Medulla oblongata (tissue), 1 donor: ENCODE results near the gene MSMB.

Source experiments
- DNase-seq: peaks from one replicate; pipeline ENCODE4 v3.0.0-alpha.2; 2015; ENCODE audit errors: extremely low spot score

MSMB gene

DNA sequence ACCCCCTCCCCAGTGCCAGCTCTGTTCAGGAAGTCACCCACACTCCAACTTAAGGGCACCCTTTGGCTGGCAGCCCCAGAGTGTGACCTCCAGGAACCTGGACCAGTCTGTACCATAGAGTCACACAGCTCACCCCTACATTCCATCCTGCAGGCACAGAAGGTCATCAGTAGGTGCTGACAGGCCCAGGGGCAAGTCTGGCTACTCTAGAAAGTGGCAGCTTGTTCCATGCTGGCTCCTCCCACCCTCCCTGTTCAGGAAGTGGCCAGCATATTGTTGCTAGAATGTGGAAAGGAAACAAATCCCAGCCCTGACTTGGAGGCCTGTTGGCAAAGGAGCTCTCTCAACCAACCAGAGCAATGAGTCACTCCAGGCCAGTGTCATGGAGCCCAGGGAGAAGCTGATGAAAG, 12.5 kb downstream of the MSMB start:
- no peak for DNase-seq

DNA sequence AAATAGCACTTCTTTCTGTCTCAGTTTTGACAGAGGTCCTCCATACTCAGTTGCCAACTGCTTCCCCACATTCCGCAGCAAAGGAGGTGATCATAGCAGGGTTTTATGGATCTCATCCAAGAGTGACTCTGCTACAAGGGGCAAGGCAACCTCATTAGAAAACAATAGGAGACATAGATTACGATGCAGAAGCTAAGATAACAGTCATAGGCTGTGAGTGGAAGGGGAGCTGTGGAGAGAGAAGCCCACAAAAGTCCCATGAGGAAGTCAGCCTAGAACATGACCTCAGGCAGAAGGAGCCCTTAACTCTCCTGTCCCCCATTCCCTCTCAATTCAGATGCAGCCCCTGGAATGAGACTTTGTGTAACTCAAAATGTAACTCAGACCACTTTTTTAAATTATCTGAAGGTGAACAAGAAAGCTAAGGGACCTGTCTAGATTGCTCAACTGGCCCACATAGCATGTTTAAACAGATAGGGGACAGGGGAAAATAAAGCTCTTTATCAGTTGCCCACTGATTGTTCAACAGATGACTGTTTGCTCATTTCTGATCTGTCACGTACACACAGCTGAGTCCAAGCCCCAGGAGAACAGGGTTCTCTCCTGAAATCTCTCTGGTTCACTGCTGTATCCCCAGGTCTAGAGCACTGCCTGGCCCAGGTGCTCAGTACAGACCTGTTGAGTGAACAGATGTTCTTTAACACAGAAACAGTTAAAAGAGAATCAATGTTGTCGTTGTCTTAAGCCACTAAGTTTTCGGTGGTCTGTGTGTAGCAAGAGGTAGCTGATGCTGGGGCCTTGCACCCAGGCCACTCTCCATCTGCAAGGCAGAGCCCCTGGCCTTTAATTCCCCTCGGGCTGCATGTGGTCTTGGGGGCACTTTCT, 14.2 kb downstream of the MSMB start:
- DNase-seq = no peak

DNA sequence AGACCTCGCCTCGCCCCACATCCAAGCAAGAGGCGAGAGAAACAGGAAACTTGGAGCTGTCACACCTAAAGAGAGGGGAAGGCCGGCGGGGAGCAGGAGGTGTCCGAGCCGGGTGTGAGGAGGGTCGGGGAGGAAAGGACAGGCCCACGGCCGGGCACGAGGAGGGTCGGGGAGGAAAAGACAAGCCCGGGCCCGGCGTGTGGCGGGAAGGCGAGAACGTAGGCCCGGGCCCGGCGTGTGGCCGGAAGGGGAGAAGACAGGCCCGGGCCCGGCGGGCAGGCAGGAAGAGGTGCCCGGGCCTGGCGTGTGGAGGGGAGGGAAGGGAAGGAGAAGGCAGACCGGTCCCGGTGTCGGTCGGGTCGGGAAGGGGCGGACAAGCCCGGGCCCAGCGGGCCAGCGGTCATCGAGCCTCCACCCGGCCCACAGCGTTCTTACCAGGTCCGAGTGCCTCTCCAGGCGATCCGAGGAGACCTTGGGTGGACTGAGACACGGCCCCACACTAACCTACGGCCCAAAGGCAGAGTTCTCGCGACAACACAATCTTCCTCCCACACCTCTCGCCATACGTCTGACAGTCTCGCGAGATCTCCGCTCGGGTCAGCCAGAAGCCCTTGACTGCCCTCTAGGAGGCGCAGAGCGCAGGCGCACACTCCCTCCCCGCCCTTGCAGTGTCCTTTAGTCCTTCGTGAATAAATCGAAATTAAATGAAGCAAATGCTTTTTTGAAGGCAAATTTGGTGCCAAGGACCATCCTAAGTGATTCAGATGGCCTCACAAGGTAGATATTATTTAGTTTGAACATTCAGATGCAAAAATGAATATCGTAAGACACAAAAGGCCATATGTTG, 15.8 kb downstream of the MSMB start, which contains the start of gene NCOA4:
Gene NCOA4, minus strand, starts transcription at position 533 of the 847 bp plus-strand sequence. CDS start 13,943 bp downstream, outside the sequence.
- peak; percentile 99 for DNase-seq

DNA sequence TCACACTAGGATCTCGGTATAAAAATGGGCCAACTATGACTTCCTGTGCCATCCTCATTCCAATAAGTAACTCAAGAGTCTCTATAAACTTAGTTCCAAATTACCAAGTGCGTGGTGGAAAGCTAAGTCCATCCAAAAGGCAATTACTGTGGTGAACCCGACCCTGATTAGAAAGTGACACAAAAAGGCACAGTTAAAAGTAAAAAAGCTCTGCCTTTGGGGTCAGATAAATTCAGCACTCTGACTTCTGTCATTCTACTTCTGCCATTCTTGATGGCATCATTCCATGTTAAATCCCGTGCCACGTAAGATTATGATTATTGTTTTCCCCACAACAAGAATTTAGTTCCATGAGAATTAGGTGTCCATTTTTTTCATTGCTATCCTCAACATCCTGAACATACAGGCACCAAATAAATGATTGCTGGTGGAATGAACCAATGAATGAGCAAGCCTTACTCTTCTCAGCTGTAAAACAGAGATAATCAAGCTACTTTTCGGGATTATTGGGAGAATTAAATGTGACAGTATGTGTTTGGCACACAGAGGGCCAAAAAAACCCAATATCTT, 16.5 kb downstream of the MSMB start:
- DNase-seq = no peak

GRCh38 chr10:46028584-46029460, 17.2 kb downstream of the MSMB start:
- DNase-seq = peak; percentile 62

DNA sequence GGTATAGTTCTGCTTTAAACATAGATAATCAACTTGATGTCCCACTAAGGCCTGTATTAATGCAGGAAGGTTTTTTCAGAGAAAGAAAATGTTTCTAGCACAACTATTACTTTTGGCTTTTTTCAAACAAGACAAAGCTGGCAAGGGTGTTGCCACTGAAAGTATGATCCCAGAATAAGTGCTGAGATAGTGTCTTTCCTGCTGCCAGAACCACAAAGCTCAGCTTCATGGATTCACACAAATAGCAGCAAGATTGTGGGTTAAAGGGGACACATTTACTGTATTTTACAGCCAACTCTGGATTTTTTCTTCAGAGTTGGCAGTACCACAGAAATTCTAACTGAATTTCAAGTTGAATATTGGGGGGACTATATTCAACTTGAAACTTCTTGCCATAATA, 20.0 kb downstream of the MSMB start:
- no peak for DNase-seq

GRCh38 chr10:46025406-46025805, 20.7 kb downstream of the MSMB start:
- DNase-seq = no peak

DNA sequence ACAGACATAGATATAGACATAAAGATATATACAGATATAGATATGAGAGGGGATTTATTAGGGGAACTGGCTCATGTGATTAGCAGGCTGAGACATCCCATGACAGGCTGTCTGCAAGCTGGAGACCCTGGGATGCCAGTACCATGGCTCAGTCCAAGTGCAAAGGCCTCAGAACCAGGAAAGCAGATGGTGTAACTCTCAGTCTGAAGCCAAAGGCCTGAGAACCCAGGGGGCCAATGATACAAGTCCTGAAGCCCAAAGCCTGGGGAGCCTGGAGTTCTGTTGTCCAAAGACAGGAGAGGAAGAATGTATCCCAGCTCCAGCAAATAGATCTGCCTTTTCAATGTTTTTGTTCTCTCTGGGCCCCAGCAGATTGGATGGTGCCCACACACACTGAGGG, 21.1 kb downstream of the MSMB start:
- DNase-seq = no peak

- DNase-seq = peak; percentile 96
Observed at GRCh38 chr10:46022978-46023702, 22.9 kb downstream of the MSMB start.

GRCh38 chr10:46020344-46020657, 25.8 kb downstream of the MSMB start:
- DNase-seq = no peak

DNA sequence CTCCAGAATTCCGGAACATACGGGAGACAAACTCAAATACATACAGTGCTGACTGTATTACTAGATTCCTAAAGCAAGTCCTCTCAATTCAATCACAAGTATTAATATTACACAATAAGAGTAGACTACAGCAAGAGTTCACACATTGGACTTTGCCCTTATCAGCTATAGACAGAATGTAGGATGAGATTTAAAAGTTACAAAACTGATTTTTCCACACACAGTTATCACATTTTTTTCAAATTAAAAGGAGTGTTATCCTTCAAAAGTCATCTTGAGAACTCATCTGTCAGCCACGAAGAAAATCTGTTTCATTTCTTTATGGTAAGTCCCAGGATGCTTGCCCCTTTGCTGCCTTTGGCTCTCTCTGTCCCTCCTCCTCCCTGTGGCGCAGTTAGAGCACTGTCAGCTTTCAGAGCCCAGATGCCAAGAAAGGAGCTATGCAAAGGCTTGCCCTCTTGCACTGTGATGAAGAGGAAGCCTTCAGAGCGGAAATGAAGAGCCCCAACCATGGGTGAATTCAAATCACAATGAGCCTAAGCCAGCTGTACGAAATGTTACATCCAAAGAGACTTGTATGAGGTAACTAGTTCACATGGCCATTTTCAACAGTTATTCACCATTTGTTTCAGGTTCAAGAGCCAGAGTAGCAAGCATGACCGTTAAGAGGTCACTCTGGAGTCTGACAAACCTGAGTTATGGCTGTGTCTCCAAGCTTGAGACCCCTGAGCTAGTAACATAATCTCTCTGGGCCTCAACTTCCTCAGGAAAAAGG, 26.3 kb downstream of the MSMB start:
- peak; percentile 74 for DNase-seq

DNA sequence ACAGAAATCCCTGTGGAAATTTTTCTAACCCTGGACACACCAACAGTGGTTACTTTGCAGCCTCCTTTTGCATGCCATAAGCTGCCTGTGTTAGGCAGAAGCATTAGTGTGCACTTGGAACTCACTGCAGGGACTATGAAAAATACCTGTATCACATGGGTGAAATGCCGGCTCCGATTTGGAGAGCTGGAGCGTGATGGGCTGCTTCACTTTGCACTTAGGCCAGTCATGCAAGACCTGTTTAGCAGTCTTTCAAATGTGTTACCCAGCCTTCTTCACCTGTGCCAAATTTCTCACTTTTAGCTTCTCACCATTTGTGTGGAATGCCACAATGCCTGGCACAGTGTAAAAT, 26.9 kb downstream of the MSMB start:
- DNase-seq = no peak

- DNase-seq = peak; percentile 57
Observed at GRCh38 chr10:46018453-46019176, 27.5 kb downstream of the MSMB start.

- DNase-seq = no peak
Observed at GRCh38 chr10:46017733-46018132, 28.3 kb downstream of the MSMB start.

- no peak for DNase-seq
Observed at GRCh38 chr10:46016811-46017210, 29.3 kb downstream of the MSMB start.

- no peak for DNase-seq
Observed at GRCh38 chr10:46016190-46016589, 29.9 kb downstream of the MSMB start.

DNA sequence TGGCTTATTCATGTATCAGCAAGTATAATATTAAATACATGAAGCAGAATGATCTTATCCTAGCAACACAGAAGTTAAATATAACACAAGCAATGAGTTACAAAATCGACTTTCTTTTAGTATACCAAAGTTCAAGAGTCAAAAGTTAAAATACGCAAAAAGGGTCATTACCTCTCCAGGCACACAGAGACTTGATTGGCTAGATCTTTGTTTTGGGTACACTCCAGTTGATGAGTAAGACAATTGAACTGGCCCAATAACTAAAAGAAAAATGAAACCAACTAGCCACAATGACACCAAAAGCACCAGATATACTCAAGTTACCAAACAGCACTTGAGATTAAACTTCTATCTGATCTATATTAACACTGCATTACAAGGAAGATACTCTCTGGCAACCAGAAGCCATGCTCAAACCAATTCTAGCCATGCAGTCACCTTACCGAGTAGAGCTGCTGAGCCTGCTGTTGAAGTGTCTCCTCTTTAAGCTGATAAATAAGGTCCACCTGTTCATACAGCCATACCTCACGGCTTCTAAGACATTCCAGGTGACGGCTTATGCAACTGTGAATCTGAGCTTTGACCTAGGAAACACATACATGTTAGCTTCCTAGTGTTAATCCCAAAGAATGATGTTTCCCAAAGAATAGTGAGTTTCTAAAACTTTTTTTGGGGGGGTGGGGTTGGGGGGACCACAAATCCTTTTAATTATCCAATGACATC, 31.2 kb downstream of the MSMB start:
- DNase-seq = no peak

- DNase-seq = no peak
Observed at GRCh38 chr10:46014206-46014605, 31.9 kb downstream of the MSMB start.

DNA sequence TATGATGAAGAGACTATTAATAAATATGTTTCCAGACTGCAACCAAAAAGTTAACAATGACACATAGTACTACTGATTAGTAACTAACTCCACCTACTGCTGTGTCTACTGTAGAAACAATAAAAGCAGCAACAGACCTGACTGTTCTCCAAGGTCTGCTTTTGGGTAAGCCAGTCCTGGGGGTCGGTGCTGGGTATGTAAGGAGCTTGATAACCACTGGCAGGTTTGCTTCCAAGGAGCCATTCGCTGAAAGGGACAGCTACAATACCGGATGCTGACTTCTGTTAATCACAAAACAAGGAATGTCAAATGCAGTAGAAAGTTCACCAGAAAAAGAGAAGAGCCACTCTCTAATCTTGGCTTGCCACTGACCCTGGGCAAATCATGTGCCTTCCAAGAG, 33.3 kb downstream of the MSMB start:
- DNase-seq = no peak
